GM12864 (cell line): ENCODE measurements around the gene CDC42EP3.

Source experiments
- DNase-seq: peaks from one replicate; pipeline ENCODE4 v3.0.0-alpha.2; 2011; ENCODE audit warnings: low read depth
- H3K4me3 ChIP-seq: 2 replicates; pipeline ENCODE4 v1.5.1; 2011; ENCODE audit warnings: mild to moderate bottlenecking, low read depth, low read length, control low read depth
- TF ChIP-seq, protein P1 (sequence below): IDR thresholded peaks from 2 replicates; pipeline ENCODE4 v1.5.1; 2011; ENCODE audit warnings: low read depth, mild to moderate bottlenecking, moderate library complexity, low read length, control low read depth, inconsistent platforms; ENCODE audit errors: missing control alignments

The CDC42EP3 gene

DNA sequence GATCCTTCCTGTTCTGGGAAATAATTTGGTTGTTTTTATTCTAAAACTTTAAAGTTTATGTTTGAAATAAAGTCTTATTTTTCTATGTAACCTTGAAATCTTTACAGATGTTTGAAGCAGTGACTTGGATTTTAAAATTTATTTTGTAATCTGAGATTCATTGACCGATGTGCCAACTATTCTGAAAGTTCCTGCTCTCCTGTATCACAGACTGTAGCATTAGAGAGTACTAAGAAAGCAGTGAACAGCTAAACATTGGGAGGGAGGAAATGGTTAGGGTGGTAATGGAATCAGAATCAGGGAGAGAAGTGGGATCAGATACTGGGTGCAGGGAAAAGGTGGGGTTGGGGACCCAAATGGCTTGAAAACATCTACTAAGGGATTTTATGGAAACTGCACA is 69.9 kb downstream of the CDC42EP3 start:
- DNase-seq: no peak
- TF ChIP-seq, protein P1, sequence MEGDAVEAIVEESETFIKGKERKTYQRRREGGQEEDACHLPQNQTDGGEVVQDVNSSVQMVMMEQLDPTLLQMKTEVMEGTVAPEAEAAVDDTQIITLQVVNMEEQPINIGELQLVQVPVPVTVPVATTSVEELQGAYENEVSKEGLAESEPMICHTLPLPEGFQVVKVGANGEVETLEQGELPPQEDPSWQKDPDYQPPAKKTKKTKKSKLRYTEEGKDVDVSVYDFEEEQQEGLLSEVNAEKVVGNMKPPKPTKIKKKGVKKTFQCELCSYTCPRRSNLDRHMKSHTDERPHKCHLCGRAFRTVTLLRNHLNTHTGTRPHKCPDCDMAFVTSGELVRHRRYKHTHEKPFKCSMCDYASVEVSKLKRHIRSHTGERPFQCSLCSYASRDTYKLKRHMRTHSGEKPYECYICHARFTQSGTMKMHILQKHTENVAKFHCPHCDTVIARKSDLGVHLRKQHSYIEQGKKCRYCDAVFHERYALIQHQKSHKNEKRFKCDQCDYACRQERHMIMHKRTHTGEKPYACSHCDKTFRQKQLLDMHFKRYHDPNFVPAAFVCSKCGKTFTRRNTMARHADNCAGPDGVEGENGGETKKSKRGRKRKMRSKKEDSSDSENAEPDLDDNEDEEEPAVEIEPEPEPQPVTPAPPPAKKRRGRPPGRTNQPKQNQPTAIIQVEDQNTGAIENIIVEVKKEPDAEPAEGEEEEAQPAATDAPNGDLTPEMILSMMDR: no peak
- no peak overlapping the region for H3K4me3 ChIP-seq

GRCh38 chr2:37600735-37601134 is 70.7 kb downstream of the CDC42EP3 start:
- TF ChIP-seq, protein P1: no peak
- no peak for DNase-seq
- no peak overlapping the region for H3K4me3 ChIP-seq

- no peak overlapping the region for H3K4me3 ChIP-seq
- TF ChIP-seq, protein P1: no peak
- DNase-seq: no peak
Measured at GRCh38 chr2:37599688-37600525, 71.5 kb downstream of the CDC42EP3 start.

DNA sequence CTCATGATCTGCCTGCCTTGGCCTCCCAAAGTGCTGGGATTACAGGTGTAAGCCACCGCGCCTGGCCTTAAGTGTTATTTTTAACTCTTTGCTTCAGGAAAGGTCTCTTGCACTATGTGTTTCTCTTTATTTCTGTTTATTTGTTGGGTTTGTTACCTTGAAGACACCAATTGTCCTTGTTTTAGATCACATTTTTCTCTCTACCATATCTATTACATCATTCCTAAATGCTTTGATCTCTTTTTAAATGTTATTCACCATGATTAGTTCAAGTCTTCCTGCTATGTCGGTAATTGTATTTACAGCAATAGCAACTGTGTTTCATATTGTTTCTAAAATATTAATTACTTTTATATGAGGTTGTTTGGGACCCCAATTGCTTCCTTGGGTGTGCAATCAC is 77.7 kb downstream of the CDC42EP3 start:
- no peak overlapping the region for H3K4me3 ChIP-seq
- no peak for DNase-seq
- TF ChIP-seq, protein P1: no peak

- TF ChIP-seq, protein P1: no peak
- DNase-seq: no peak
- no peak overlapping the region for H3K4me3 ChIP-seq
Measured at GRCh38 chr2:37593024-37593423, 78.4 kb downstream of the CDC42EP3 start.
